ENCODE measurements around the gene CADPS2.

DNA sequence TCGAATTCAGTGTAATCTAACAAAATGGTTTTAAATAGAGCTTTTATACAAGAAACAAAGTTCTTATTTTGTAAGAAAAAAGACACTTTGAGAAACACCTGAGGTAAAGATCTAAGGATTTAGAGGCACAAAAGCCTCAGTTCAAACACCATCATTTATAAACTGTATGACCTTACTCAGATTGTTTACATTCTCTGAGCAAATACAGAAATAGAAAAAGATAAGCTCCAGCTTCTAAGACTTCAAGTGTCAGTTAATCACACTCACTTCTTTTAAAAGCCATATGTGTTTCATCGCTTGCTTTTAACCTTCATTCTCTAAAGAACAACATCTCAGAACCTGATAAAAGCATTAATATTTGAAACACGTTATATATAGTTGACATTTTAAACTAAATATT lies 27.9 kb downstream of the CADPS2 start:
- TF ChIP-seq, protein P1, sequence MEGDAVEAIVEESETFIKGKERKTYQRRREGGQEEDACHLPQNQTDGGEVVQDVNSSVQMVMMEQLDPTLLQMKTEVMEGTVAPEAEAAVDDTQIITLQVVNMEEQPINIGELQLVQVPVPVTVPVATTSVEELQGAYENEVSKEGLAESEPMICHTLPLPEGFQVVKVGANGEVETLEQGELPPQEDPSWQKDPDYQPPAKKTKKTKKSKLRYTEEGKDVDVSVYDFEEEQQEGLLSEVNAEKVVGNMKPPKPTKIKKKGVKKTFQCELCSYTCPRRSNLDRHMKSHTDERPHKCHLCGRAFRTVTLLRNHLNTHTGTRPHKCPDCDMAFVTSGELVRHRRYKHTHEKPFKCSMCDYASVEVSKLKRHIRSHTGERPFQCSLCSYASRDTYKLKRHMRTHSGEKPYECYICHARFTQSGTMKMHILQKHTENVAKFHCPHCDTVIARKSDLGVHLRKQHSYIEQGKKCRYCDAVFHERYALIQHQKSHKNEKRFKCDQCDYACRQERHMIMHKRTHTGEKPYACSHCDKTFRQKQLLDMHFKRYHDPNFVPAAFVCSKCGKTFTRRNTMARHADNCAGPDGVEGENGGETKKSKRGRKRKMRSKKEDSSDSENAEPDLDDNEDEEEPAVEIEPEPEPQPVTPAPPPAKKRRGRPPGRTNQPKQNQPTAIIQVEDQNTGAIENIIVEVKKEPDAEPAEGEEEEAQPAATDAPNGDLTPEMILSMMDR (IDR thresholded peaks at IDR 0.05): no peak
- TF ChIP-seq EZH2 (IDR thresholded peaks at IDR 0.05; ENCODE audit: borderline replicate concordance, insufficient read depth, low read depth, low read length, poor library complexity, severe bottlenecking): no peak
